NCI-H2196 treated with DMSO at 0.1 percent for 48 hours (cell line): ENCODE data around the gene ITSN2.

Source experiments
- DNase-seq: peaks from one replicate; lab custom pipeline; 2025; ENCODE audit not compliant: unreplicated experiment; lab: John Stamatoyannopoulos, UW

The ITSN2 gene

DNA sequence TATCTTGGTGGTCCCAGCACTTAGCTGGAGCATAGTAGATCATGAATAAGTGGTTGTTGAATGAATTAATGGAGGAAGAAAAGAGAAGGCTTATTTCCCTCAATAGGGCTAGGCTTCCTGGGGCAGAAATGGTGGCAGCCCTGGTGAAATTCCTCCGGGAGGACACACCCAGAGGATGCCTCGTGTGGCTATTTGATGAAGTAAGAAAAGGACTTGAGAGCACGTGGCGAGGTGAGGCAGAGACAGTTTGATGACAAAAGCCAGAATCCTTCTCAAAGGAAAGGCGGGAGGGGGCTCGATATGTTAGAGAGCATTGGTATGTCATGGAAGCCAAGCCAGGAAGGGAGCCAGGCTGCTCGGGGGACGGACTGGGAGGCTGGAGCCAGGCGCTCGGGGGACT is 170.8 kb downstream of the ITSN2 start:
- no peak for DNase-seq

DNA sequence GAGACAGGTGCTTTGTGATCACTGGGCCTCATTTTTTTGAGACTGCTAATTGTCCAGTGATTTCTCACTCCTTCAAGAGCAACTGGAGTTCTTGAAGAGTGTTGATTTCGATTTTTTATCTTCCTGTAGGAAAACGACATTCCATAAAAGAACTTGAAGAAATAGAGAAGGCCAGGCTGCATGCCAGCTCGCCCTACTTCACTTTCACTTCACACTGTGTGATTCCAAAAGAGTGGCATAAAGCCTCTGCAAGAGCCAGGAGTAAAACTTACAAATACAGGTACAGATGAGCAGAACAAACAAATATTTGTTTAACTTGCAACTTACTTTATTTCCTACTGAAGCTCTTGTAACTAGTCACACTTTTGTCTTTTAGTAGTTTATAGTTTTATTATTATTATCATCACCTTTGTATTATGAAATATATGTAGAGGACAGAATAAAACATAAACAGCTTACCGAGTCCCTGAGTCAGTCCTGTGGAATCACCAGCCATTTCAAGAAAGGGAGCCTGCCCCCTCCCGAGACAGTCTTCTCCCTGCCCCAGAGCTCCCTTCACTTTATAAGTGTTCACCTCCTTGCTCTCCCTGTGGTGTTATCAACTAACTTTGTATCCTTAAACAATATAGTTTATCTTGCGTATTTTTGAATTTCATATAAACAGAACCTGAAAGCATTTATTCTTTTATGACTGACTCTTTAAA is 176.8 kb downstream of the ITSN2 start:
- no peak for DNase-seq

DNA sequence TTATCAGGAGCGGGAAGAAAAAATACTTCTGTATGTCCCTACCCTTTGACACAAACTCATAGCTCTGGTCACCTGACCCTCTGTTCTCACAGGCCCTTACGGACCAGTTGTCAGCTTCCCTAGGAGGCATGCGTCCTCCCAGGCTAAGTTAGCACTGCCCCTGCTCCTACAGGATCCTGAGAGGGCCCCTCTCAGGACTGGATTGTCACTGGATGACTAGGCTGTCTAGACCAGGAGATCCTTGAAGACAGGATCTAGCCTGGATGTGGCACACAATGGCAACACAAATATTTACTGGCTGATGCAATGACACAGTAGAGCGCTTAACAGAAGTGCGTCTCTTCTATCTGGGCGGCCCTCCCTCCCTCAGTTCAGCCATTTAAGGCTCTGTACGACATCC is 177.8 kb downstream of the ITSN2 start:
- no peak for DNase-seq

DNA sequence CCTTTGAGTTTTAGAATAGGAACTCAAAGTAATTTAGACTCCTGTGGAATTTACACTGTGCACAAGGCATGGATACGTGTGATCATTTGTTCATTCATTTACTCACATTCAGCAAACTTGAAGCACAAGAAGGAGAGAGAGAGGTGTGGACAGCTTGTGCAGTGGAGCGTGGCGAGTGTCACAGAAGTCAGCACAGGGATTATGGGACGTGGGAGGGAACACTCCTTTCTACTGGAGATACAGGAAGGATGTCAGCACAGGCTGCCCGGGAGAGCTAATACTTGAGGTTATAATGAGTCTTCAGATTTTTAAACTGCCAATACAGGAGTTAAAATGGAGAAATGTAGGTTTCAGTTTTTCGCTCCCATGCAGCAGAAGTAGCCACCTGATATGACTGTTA is 178.5 kb downstream of the ITSN2 start:
- DNase-seq = no peak

DNA sequence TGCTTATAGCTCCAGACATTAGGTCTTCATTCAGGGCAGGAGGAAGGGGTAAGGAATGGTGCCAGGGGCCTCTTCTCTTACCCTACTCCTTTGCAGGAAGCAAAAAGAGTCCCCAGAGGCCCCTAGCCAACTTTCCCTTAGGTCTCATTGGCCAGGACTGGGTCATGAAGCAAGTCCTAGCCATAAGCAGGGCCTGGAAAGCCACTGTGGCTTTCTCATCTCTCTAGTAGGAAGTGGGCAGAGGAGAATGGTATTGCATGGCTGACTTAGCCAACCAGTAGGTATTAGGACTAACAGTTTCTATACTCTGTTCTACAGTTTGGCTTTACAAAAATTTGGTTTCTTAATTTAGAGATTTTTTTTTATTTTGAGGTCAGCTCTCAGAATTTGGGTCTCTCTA is 180.7 kb downstream of the ITSN2 start:
- no peak for DNase-seq

DNA sequence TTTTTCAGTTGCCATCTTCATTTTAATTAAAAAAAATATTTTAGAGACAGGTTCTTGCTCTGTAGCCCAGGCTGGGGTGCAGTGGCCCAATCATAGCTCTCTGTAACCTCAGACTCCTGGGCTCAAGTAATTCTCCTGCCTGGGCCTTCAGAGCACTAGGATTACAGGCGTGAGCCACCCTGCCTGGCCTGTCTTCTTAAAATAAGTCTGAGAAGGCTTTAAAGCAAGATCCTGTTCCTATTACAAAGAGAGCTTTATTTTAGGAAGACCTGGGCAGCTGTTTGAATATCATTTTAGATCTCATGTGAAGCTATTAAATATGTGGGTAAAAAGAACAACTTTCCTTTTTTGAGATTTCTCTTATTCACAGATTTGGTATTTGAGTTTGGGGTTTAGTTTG is 184.0 kb downstream of the ITSN2 start:
- DNase-seq = no peak

DNA sequence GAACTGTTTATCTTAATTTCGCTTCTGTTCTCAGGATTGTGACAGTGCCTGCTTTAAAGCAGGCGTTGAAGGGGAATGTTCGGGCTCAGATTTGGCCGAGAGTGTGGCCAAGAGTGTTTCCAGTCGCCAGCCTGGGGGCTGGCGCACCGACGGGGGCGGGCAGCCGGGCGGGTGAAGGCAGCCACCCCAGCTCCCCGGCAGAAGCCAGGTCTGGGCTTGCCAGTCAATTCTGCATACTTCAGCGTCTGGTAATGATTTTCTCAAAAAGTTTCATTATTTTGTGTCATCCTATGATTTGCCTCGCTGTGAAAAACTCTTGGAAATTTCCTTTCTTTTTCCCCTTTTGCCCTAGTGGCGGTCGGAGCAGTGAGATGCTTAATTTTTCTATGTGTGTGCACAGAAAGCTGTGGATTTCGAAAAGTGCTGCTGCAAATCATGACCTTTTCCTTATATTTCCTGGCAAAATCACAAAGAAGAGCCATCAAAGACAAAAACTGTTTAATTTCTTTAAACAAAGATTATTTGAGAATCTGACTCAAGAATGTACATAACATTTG is 184.6 kb downstream of the ITSN2 start:
- DNase-seq = no peak

DNA sequence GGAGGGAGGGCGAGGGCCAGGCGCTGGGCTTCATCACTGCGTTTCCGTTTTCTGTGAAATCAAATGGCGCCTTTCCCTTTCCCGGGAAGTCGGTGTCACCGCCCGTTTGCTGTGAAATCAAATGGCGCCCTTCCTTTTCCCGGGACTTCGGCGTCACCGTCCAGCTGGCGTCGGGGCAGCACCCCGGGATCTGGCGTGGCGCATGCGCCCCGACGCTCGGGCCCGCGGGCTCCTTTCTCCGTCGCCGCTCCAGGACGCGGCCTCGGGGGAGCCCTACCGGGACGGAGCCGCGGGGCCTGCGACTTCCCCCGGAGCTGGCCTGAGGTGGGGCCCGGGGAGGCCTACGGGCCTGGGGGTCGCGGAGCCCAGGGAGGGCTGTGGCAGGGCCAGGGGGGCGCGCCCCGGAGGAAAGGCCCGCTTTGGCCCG is 185.5 kb downstream of the ITSN2 start, which contains the start of gene FAM228A:
TSS of gene FAM228A (plus strand) at position 203 of the 427 bp plus-strand sequence. CDS start 428 bp downstream, outside the sequence.
- DNase-seq = no peak

DNA sequence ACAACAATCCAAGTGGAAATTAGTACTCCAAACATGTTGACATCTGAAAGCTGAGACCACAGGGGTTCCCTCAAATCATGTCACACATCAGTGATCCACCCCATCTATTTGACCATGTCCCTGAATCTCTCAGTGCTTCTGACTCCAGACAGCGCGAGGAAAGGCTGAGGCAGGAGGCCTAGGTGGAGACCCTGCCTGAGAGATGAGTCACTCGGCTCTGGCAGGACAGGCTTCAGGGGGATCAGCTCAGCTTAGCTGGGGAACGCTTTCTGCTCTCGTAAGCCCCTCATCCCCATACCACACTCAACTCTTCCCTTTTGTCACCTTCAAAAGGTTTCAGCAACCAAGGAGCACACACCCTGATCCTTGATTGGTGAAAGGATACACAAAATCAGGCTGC is 191.3 kb downstream of the ITSN2 start:
- DNase-seq = no peak

DNA sequence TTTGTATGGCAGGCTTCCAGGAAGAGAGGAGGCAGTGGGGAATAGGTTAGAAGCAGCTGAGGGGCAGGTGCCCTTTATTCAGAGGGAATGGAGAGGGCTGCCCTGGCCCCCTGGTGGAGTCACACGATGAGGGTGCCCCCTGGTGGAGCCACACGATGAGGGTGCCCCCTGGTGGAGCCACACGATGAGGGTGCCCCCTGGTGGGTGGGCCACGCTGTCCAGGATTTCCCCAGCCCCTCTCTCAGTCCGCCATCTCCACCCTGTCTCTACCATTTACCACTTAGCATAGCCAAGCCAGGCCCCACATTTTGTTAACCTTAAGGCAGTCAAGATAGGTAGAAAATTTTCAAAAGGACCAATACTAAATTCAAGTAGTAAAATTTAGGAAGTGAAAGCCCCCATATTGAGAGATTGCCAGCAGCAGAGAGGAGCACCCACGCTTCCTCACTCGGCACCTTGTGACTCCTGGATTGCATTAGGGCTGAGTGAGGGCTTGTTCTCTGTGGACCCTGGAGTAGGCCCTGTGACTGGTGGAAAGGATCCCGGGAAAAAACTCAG is 195.8 kb downstream of the ITSN2 start:
- no peak for DNase-seq

DNA sequence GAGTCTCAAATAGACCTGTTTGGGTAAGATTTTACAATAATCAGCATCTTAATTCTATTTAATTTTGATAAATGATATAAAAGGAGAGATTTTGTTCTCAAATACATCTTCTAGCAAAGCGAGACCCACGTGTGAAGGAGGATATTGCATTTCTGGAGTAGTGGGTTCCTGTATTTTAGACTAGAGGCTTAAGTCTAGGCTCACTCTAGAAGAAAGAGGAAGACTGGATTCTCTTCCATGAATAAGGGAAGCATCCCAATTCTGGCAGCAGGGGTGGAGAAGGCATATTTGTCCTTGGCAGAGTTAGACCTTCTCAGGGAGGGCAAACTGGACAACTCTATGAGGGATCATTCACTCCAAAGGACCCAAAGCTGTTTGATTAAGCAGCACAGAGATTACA is 196.7 kb downstream of the ITSN2 start:
- no peak for DNase-seq

DNA sequence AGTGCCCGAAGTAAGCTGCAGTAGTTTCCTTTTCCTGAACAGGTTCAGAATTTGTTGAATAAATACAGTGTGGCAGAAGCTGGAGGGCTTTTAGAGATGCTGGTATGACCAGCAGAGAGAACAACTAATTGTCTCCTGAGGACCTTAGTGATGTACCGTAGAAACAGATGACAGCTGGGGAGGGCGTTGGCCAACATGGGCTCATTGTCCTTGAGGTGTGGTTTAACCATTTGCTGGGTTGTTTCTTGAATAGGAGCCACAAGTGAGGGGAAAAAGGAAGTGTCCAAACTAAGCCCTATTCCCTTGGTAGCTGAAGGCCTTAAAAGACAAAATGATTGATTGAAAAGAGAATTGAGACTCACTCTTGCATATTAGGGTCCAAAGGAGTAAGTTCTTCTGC is 197.2 kb downstream of the ITSN2 start:
- DNase-seq = no peak

DNA sequence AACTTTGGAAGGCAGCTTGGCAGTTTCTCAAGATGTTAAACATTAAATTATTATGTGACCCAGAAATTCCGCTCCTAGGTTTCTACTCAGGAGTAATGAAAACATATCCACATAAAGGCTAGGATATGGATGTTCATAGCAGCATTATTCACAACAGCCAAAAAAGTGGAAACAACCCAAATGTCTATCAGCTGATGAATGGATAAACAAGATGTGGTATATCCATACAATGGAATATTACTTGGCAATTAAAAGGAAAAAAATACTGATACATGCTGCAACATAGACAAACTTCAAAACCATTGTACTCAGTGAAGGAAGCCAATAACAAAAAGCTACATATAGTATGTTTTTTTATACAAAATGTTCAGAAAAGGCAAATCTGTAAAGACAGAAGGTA is 197.8 kb downstream of the ITSN2 start:
- no peak for DNase-seq

DNA sequence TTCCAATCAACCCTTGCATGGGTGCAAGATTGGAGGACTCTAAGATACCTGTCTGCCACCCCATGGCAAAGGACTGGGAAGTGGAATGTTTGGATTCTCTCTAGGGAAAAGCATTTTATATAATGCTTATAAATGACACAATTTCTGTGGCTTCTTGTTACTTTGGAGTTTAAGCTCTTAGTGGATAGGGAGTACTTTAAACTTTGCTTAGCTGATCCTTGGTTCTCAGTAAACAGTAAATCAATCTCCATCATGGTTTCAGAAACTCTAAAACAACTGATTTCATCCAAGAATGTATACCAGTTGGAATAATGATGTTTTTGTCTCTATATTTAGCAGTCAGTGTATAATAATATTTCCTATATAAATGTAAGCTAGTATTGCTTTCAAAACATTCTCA is 199.6 kb downstream of the ITSN2 start:
- DNase-seq = no peak

DNA sequence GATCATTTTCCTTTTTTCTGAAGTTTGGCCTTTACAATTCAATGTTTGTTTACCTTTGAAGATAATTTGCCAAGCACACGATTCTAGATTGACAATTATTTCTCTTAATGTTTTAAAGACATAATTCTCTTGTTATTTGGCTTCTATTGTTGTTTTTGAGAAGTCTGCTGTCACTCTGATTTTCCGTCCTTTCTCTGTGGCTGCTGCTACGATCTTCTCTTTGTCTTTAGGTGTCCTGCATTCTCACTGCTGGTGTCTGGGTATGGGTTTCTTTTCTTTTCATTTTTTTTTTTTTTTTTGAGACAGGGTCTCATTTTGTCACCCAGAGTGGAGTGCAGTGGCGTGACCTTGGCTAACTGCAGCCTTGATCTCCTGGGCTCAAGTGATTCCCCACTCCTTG is 200.6 kb downstream of the ITSN2 start:
- no peak for DNase-seq

DNA sequence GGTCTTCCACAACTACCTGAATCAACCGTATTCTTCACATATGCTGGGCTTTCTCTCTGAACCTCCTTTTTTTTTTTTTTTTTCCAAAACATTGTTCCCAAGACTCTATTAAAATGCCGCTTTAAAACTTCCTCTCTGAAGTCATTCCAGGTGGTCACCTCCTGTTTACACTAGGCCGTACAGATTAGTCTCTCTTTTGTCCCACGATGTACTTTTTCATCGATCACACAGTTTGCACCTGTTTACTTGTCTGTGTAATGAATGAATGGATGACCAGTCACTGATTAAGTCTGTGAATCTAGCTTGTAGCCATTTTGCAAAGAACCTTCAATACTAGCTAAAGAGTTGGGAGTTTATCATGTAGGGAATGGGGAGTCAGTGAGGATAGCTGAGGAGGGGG is 202.2 kb downstream of the ITSN2 start:
- DNase-seq = no peak

DNA sequence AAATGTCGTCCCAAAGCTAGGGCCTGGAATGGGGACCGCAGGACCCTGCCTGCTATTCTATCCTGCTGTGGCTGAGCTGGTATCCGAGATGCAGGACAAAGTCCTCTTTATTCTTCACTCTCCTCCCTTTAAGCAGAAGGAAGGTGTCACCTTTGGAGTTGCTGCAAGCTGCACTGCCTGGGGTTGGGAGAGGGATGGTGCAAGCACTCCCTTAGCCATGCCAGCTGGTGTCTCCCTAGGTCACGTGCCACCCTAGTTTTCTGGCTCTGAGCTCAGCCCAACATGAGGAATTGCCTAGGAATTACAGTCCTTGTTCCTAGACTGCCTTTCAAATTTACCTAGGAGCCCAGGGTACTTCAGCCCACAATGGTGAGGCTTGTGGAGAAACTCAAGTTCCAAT is 206.9 kb downstream of the ITSN2 start:
- DNase-seq = no peak
